Daoy (cell line): ENCODE results near the gene KCNA4. TPM values are rescaled to one million over a fixed set of nuclear protein-coding genes. Genes with fewer than 3 reads are reported as not detected.
"Not testable (repeated sequence)": the region's sequence is repeated elsewhere in the genome, so short reads cannot be mapped to it uniquely, and the experiment has no call there.

Experiments
- DNase-seq: peaks from one replicate; pipeline ENCODE4 v3.0.0-alpha.2; 2015; ENCODE audit warnings: low read depth
- total RNA-seq: library from RNA; depleted of rRNA; stranded (reverse); fragments of >200 nt; shearing (Covaris generic); gene quantifications from 2 replicates; pipeline ENCODE4 v1.2.3, GENCODE V29; 2014; rRNA removed

The KCNA4 gene
- total RNA-seq, 1 experiment from 2014 or later: 0.11 TPM

DNA sequence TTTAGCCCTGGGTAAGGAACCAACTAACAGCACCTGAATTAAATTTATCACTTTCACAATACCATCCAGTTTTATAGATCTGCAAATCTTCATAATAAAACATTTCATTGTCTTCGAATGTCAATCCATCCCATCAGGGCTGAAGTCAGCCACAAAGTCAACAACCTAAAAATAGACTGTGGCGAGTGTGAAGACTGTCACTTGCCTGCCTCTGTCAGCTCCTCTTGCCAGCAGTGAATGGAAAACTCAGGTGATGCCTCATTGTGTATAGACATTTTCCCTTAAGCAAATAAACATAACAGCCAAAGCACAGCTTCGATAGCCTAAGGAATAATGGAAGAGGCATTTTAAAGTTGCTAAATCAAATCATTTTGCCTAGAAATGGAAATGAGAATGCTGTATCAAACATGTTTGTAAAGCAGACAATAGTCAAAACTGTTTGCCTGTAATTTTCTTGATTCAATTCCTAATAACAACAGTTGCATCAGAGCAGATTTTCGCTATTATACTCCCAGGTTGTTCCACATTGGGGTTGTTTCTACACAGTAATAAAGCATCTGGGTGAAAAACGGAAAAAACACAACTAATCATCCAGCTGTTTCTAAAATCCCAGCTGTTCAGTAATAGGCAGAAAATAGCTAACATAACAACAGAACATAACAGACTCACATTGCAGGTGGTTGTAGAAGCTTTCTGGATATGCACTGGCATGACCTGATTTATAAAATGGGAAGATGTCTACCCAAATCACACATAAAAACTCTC is 15.7 kb downstream of the KCNA4 start:
- DNase-seq: no peak

DNA sequence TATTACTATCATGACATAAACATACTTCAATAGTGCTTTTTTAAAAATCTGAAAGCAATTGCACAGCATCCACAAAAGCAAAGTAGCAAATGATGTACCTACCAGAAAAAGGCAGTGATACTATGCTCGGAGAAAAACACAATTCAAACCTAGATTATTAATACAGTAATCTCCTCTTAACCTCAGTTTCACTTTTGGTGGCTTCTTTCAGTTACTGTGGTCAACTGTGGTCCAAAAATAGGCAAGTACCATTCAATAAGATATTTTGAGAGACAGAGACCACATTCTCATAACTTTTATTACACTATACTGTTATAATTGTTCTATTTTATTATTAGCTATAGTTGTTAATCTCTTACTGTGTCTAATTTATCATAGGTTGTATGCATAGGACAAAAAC is 20.8 kb downstream of the KCNA4 start:
- DNase-seq: no peak

DNA sequence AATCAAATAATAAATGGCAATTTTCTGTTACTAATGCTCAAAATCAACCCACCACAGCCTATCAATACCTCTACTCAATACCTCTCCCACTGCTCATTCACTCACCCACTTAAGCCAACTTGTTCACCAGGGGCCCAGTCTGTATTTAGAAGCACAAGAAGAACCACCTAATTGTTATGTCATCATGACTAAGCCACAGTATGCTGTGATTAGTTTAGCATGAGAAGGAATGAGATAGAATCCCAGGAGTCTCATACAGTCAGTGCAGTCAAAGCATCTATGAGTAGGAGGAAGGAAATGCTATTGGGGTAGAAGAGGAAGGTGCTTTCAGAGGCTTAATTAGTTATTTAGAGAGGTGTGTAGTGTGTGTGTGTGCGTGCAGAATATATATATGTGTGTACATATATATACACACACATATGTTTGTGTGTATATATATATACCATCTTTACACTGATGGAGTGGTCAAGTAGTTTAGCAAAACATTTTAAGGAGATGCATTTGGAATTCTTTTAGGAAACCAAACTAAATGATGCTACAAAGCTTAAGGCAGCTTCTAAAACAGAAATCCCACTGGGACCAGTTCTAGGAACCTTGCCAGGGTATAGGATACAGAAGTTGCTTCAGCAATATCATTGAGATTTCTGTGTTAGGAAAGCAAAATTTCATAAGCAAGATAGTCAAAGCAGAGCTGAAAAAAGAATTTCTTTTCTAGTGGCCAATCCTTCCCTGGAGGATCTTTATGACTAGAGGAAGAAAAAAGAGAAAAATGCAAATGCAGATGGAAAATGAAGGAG is 27.5 kb downstream of the KCNA4 start:
- DNase-seq: no peak

DNA sequence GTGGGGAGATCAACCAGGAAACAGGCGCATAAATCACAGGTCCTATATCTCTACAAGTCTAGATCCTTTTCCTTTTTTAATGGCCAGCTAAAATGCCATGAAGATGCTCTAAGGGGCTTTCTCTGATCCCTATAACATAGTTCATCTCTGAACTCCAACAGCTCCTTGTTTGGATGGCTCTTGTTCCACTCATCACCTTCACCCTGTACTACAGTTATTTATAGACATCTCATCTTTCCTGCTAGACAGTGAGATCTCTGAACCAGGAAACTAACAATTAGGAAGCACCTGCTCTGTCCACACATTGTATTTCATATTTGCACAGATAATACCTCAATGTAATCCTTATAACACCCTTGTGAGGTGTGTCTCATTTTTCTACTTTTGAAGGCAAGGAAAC is 31.6 kb downstream of the KCNA4 start:
- DNase-seq: no peak

DNA sequence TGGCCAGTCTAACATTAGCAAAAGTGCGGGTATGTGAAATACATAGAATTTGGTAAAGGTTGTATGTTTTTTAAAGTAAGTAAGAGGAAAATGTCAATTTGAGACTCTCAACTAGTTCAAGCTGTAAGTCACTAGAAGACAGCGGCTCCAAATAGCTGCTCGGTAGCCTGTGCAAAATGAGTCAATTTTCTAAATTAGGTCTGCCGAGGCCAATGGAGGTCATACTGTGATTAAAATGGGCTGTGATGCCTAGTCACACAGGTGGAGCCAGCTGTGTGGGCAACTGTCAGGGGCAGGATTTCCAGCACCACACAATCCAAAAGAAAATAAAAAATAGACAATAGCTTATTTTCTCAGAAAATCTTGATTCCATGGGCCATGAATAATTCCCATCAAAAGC is 32.3 kb downstream of the KCNA4 start:
- DNase-seq: no peak

DNA sequence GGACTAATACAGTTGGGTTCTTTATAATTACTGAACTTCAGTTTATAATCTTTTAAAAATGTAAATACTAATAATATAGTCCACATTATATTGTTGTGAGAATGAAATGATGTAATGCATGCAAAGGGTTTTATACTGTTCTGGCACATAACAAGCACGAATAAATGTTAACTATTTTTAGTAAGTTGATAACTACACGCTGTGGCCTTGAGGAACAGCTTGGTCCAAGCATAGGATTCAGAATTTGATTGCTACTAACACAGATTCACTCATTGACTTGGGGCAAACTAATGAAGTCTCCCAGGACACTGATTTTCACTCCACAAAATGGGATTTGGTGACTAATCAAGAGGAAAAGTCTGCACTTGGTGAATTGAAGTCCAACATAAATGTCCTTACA is 38.3 kb downstream of the KCNA4 start:
- DNase-seq: no peak

DNA sequence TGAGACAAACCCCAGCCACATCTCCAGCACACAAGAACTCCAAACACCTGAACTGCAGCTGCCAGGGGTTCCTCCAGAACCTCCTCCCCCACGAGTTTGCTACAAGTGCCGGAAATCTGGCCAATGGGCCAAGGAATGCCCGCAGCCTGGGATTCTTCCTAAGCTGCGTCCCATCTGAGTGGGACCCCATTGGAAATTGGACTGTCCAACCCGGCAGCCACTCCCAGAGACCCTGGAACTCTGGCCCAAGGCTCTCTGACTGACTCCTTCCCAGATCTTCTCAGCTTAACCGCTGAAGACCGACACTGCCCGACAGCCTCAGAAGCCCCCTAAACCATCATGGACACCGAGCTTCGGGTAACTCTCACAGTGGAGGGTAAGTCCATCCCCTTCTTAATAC is 41.2 kb downstream of the KCNA4 start:
- DNase-seq: not testable (repeated sequence)

DNA sequence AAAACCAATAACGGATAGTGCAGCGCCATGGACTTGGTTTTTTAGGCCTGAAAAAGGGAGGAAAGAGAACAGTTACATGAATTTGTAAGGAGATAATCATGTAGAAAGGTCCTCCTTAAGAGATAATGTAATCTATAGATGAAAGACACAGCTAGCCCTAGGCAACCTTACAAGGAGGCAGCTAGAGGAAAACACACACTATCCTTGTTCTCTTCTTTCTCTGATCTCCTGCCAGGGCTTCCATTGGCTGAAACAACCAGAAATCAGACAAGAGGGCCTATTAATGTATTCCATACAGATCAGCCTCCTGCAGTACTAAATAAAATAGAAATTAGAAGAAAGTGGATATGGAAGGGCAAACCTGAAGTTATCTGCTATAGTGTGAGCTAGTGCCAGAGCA is 53.0 kb downstream of the KCNA4 start:
- DNase-seq: no peak

DNA sequence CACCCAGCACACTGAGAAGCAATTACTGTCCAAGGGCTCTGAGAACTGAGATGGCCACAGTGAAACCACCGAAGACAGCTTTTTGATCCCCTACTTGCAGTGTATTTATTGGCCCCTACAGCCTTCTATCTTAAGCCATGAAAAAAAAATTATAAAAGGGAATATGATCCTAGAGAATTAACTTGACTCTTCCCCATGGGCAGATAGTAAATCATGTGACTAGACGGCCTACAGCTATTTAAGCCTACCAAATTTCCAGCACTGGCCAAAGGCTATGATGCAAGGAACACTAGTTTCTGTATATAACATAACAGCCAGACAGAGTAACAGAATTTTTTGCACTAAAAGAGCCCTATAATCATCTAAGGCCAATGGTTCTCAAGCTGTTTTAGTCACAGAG is 53.8 kb downstream of the KCNA4 start:
- no peak for DNase-seq

DNA sequence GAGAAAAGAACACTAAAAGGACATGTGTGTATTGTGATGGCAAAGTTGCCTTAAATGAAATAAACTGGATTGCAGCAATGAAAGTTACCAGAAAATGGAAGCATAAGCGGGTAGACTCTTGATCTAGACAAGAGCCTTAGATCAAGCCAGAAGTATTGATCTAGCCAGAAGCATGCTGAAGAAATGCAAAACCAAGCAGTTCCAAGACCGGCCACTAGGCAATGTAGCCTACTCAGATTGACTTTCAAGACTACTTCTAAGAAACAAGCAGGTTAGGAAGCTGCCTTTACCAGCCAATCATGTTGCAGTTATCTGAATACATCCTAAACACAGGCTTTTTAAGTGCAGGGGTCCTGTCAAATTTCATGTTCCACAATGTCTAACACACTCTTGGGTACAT is 54.6 kb downstream of the KCNA4 start:
- no peak for DNase-seq

Other genes with a start within 250 kb of the KCNA4 start
- gene FSHB, start 214.0 kb upstream of the KCNA4 start, total RNA-seq: not detected in 2 replicates